GM12892 (cell line): ENCODE measurements around the gene NEU3.
"Not testable (repeated sequence)": the region's sequence is repeated elsewhere in the genome, so short reads cannot be mapped to it uniquely, and the experiment has no call there.

Source experiments
- POLR2A ChIP-seq: IDR thresholded peaks from 2 replicates; pipeline ENCODE4 v1.6.1; 2011; ENCODE audit warnings: low read depth, low read length, control low read depth
- POLR2AphosphoS5 ChIP-seq: IDR thresholded peaks from 2 replicates; pipeline ENCODE4 v1.6.1; 2011; ENCODE audit warnings: low read depth, low read length, control low read depth
- TAF1 ChIP-seq: IDR thresholded peaks from 2 replicates; pipeline ENCODE4 v1.6.1; 2011; ENCODE audit warnings: low read depth, mild to moderate bottlenecking, control low read depth, low read length, borderline replicate concordance

- TF ChIP-seq POLR2A, POLR2AphosphoS5, TAF1: not testable (repeated sequence)
These were observed 31.6 kb downstream of the NEU3 start for GRCh38 chr11:75020328-75020727.
